ENCODE measurements around the gene PDK4.
"Not testable (repeated sequence)": the region's sequence is repeated elsewhere in the genome, so short reads cannot be mapped to it uniquely, and the experiment has no call there.

PDK4 gene

DNA sequence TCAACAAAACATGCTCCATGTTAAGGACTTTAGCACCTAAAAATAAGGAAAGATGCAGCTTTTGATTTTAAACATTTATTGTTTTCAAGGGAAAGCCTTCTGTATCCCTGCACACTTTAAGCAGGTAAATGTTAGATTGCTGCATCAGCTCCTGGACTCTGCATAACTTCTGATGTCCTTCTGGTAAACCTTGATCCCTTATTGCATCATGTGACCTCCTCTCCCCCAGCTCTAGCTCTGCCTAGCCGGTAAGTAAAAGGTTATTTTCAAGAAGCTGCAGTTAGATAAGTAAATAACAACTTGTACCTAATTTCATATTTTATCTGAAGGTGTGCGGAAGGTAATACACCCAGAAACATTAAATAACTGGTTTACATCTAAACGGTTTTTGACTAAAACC lies 37.5 kb downstream of the PDK4 start:
- DNase-seq, result no peak

DNA sequence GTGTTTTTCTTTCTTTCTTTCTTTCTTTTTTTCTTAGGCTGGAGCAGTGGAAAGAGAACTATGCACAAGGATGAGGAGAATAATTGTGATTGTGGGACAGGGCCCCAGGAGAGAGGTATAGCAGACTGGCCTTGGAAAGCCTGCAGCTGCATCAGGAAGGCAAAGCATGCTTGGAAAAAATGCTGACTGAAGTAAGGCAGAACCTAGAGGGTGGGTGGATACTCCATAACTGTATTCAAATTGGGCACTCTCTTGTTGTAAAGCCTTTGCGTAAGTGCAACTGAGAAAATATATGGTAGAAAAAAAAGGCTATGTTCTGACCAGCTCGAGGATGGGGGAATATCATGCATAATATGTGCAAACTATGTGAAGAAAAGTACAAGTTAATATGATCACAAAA lies 39.5 kb downstream of the PDK4 start:
- no peak for DNase-seq

DNA sequence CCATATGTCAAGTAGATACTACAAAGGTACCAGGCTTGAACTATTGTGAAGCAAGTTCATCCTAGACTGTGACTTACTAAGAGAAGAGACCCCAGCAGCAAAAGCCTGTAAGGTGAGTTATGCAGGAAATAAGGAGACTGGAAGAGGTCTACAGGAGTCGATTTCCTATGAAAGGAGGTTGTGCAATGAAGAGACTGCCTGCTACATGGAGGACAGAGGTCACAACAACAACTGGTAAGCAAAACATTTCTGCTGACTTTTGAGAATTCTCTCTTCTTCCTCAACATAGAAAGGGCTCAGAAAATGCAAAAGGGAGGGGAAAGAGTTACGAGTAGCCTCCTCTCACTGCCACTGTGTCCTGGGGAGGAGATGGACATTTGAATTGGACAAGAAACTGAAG lies 42.4 kb downstream of the PDK4 start:
- no peak for DNase-seq

GRCh38 chr7:95552010-95552926 lies 44.0 kb downstream of the PDK4 start:
- DNase-seq, result not testable (repeated sequence)

GRCh38 chr7:95550546-95550945 lies 45.8 kb downstream of the PDK4 start:
- DNase-seq, result no peak

GRCh38 chr7:95549818-95550529 lies 46.3 kb downstream of the PDK4 start:
- DNase-seq, result peak; percentile 17

DNA sequence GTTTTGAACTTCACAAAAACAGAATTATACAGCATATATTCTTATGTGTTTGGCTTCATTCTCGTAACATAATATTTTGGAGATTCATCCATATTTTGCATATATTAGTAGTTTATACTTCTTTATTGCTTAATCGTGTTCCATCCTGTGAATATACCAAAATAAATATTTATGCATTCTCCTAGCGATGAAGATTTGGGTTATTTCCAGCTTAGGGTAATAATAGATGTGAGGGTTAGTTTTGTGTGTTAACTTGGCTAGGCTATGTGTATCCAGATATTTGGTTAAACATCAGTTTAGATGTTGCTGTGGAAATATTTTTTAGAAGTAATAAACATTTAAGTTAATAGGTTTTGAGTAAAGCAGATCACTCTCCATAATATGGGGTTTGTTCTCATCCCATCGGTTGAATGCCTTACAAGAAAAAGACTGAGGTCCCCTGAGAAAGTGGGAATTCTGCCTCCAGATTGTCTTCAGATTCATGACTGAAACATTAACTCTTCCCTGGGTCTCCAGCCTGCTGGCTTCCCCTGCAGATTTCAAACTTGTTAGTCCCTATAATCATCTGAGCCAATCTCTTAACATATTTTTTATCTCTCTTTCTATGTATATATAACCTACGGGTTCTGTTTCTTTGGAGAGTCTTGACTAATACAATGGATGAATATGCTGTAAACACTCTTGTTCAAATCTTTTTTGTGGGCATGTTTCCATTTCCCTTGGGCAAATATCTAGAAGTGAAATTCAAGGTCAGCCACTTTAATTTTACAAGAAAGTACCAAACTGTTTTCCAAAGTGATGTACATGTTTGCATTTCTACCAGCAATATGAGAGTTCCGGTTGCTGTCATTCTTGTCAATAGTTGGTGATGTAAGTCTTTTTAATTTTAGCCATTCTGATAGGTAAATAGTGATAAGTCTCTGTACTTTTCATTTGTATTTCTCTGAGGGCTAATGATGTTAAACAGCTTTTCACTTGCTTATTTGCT lies 48.7 kb downstream of the PDK4 start:
- DNase-seq, result no peak

- no peak for DNase-seq
These were observed 49.7 kb downstream of the PDK4 start for GRCh38 chr7:95546647-95547046.

GRCh38 chr7:95545673-95546072 lies 50.6 kb downstream of the PDK4 start:
- no peak for DNase-seq

GRCh38 chr7:95545007-95545615 lies 51.2 kb downstream of the PDK4 start:
- no peak for DNase-seq

GRCh38 chr7:95544171-95544570 lies 52.1 kb downstream of the PDK4 start:
- no peak for DNase-seq

DNA sequence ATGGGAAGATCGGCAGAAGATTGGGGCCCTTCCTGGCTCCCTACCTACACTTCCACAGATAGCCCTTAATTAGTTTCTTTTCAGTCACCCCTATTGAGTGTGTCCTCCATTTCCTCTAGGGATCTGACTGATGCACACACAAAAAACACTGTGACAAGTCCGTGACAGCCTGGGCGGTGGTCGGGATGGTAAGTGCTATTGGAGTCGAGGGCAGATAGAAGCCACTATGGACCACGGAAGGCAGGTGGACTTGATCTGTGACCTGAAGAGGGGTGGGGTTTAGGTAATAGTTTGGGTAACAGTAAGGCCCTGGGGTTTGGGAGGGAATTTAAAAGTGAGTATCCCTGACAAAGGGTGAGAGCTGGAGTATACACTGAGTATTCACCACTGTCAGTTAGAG lies 53.0 kb downstream of the PDK4 start:
- no peak for DNase-seq

DNA sequence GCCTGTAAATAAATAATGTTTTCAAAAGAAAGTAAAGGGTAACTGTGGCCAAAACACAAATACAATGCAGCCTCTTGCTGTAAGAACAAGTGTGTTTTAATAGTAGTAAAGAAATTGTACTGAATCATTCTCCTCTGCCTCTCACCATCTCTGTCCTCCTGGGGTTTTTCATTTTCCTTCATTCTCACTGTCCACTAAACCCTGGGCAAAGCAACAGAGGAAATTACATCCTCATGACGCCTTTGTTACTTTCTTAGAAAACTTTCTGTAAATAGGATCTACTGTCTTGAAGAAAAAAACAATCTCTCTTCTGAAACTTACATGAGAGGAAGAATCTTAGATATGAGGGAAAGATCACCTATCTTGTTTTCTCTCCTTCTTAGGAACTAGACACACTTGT lies 56.0 kb downstream of the PDK4 start:
- no peak for DNase-seq

DNA sequence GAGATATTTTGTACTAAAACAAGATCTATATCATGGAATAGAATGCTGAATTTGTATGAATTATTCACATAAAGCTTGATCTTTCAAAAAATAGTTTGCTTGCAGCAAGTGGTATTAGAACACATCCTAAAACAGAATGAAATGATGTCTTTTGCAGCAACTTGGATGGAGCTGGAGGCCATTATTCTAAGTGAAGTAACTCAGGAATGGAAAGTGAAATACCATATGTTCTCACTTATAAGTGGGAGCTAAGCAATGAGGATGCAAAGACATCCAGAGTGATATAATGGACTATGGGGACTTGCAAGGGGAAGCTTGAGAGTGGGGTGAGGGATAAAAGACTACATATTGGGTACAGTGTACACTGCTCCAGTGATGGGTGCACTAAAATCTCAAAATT lies 56.9 kb downstream of the PDK4 start:
- no peak for DNase-seq

GRCh38 chr7:95537468-95537867 lies 58.8 kb downstream of the PDK4 start:
- no peak for DNase-seq

- DNase-seq, result no peak
These were observed 59.5 kb downstream of the PDK4 start for GRCh38 chr7:95536656-95537311.

DNA sequence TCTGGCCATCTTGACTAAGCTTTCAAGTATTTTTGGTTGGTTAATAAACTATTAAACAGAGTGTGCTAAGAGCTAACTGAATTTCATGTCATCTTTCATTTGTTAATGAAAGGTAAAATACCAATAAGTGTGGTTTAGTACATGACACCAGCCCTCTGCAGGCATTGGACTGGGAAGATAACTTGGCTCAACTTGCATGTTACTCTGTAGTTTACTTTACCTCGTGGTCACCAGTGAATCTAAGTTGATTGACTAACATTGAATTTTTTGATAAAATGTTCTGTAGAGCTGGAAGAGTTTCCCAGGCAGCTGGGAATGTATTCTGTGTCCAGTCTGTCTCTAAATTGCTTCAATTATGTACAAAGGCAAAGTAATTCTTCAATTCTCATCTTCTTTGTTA lies 60.7 kb downstream of the PDK4 start:
- no peak for DNase-seq

DNA sequence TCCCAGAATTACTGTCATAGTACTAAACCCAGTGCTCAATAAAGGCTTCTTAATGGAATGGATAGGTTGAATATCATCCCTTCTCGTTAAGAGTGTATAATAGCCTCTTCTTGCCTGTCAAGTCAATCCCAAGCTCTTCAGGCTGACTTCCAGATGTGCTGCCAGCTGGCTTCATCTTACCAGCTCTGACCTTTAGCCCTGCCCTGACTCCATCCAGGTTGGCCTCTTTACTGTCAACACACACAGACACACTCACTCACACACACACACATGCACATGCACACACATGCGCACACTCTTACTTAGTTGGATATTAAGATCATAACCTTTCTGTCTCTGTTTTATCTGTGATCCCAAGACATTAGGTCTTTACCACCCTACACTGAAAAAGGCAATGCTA lies 61.5 kb downstream of the PDK4 start:
- DNase-seq, result no peak
